Tongue (tissue), 2 donors: ENCODE data around the gene TTC21B. TPM values are rescaled to one million over a fixed set of nuclear protein-coding genes. Genes with fewer than 3 reads are reported as not detected.
A peak's percentile ranks its signal among the peaks of the same experiment; 100 is the strongest.

Experiments used
- DNase-seq: peaks from one replicate; pipeline ENCODE4 v3.0.0-alpha.2; 2015
- total RNA-seq: library from RNA; depleted of rRNA; stranded (reverse); fragments of >200 nt; gene quantifications from one replicate; pipeline ENCODE4 v1.2.3, GENCODE V29; 2014

Gene TTC21B
- total RNA-seq, 1 donor from 2014 or later: 62.0 TPM

- no peak for DNase-seq
These were observed 32.8 kb downstream of the TTC21B start for GRCh38 chr2:165920748-165921147.

- DNase-seq: no peak
These were observed 39.9 kb downstream of the TTC21B start for GRCh38 chr2:165913636-165914035.

GRCh38 chr2:165911981-165912380 lies 41.6 kb downstream of the TTC21B start:
- no peak for DNase-seq

- no peak for DNase-seq
These were observed 42.3 kb downstream of the TTC21B start for GRCh38 chr2:165911231-165911630.

GRCh38 chr2:165909466-165909865 lies 44.1 kb downstream of the TTC21B start:
- DNase-seq: no peak

GRCh38 chr2:165905854-165906253 lies 47.7 kb downstream of the TTC21B start:
- DNase-seq: no peak

GRCh38 chr2:165905269-165905668 lies 48.3 kb downstream of the TTC21B start:
- no peak for DNase-seq

- DNase-seq: no peak
These were observed 49.1 kb downstream of the TTC21B start for GRCh38 chr2:165904432-165904831.

GRCh38 chr2:165903406-165903805 lies 50.2 kb downstream of the TTC21B start:
- DNase-seq: no peak

GRCh38 chr2:165902934-165903333 lies 50.6 kb downstream of the TTC21B start:
- DNase-seq: peak; percentile 32

- DNase-seq: peak; percentile 20
These were observed 51.8 kb downstream of the TTC21B start for GRCh38 chr2:165901620-165902298.

GRCh38 chr2:165899311-165899710 lies 54.3 kb downstream of the TTC21B start:
- no peak for DNase-seq

GRCh38 chr2:165898381-165898780 lies 55.2 kb downstream of the TTC21B start:
- DNase-seq: no peak

- DNase-seq: no peak
These were observed 55.9 kb downstream of the TTC21B start for GRCh38 chr2:165897726-165898125.

- no peak for DNase-seq
These were observed 56.5 kb downstream of the TTC21B start for GRCh38 chr2:165897074-165897473.

GRCh38 chr2:165895974-165896373 lies 57.6 kb downstream of the TTC21B start:
- DNase-seq: no peak

- no peak for DNase-seq
These were observed 60.0 kb downstream of the TTC21B start for GRCh38 chr2:165893556-165893955.

- no peak for DNase-seq
These were observed 61.0 kb downstream of the TTC21B start for GRCh38 chr2:165892526-165892925.

- DNase-seq: no peak
These were observed 61.6 kb downstream of the TTC21B start for GRCh38 chr2:165891943-165892342.

- DNase-seq: no peak
These were observed 62.2 kb downstream of the TTC21B start for GRCh38 chr2:165891345-165891744.

- DNase-seq: no peak
These were observed 63.8 kb downstream of the TTC21B start for GRCh38 chr2:165889798-165890197.

GRCh38 chr2:165889158-165889557 lies 64.4 kb downstream of the TTC21B start:
- no peak for DNase-seq

- no peak for DNase-seq
These were observed 65.4 kb downstream of the TTC21B start for GRCh38 chr2:165888171-165888570.

- DNase-seq: no peak
These were observed 67.0 kb downstream of the TTC21B start for GRCh38 chr2:165886487-165887146.
